Nephron (organoid): ENCODE measurements around the gene MLXIP.
"Not testable (repeated sequence)": the region's sequence is repeated elsewhere in the genome, so short reads cannot be mapped to it uniquely, and the experiment has no call there.

Experiments used
- H3K27ac Mint-ChIP-seq, 3 experiments: 2 replicates each; pipeline ENCODE4 v1.8.0; 2020; ENCODE audit warnings: mixed read lengths in 3 of 3, mild to moderate bottlenecking in 2 of 3, moderate library complexity in 1 of 3
- H3K27me3 Mint-ChIP-seq: 2 replicates; pipeline ENCODE4 v1.8.0; 2021; ENCODE audit warnings: low read depth, mild to moderate bottlenecking, moderate library complexity, mixed read lengths
- H3K36me3 Mint-ChIP-seq: 2 replicates; pipeline ENCODE4 v1.8.0; 2020; ENCODE audit warnings: low read depth, mixed read lengths
- H3K4me1 Mint-ChIP-seq: 2 replicates; pipeline ENCODE4 v1.8.0; 2020; ENCODE audit warnings: mixed read lengths
- H3K4me3 Mint-ChIP-seq, 3 experiments: 2 replicates each; pipeline ENCODE4 v1.8.0; 2020; ENCODE audit warnings: mild to moderate bottlenecking in 3 of 3, mixed read lengths in 3 of 3, moderate library complexity in 2 of 3
- H3K9me3 Mint-ChIP-seq: 2 replicates; pipeline ENCODE4 v1.8.0; 2020; ENCODE audit warnings: mixed read lengths
- CTCF ChIP-seq, 3 experiments: fragments of 200-600 bp; sonication (generic); IDR thresholded peaks; one replicate each; pipeline ENCODE4 v1.5.0; 2021; ENCODE audit warnings: antibody characterized with exemption in 3 of 3; ENCODE audit not compliant: unreplicated experiment in 3 of 3

MLXIP gene

GRCh38 chr12:122031342-122032216 lies 47.0 kb upstream of the MLXIP start:
- peak overlapping the region; percentile 12 to 56 (median 16) for H3K27ac Mint-ChIP-seq

GRCh38 chr12:122032580-122032979 lies 46.0 kb upstream of the MLXIP start:
- H3K9me3 Mint-ChIP-seq: no peaks in the 10 kb centered on the region
- peak overlapping the region in 2 of 3 experiments; percentile 3 to 12 for H3K27ac Mint-ChIP-seq
- H3K4me3 Mint-ChIP-seq: no peak overlapping the region
- H3K27me3 Mint-ChIP-seq: no peaks in the 10 kb centered on the region
- H3K4me1 Mint-ChIP-seq: peaks cover 15% of the 10 kb centered on the region
- TF ChIP-seq CTCF (IDR thresholded peaks at IDR 0.05; ENCODE audit: unreplicated experiment in 3 of 3): no peak
- H3K36me3 Mint-ChIP-seq: peaks cover 29% of the 10 kb centered on the region

More at GRCh38 chr12:122031342-122032216, 47.0 kb upstream of the MLXIP start:
- no peaks in the 10 kb centered on the region for H3K9me3 Mint-ChIP-seq
- no peaks in the 10 kb centered on the region for H3K27me3 Mint-ChIP-seq
- peaks cover 24% of the 10 kb centered on the region for H3K36me3 Mint-ChIP-seq
- H3K4me3 Mint-ChIP-seq: no peak overlapping the region
- TF ChIP-seq CTCF (IDR thresholded peaks at IDR 0.05; ENCODE audit: unreplicated experiment in 3 of 3): peak; percentile 51 to 64 (median 58)
- H3K4me1 Mint-ChIP-seq: peaks cover 21% of the 10 kb centered on the region

GRCh38 chr12:122035292-122035691 lies 43.3 kb upstream of the MLXIP start:
- peaks cover 34% of the 10 kb centered on the region for H3K36me3 Mint-ChIP-seq
- TF ChIP-seq CTCF (IDR thresholded peaks at IDR 0.05; ENCODE audit: unreplicated experiment in 3 of 3): no peak
- H3K4me1 Mint-ChIP-seq: peaks cover 6% of the 10 kb centered on the region
- no peaks in the 10 kb centered on the region for H3K27me3 Mint-ChIP-seq
- no peaks in the 10 kb centered on the region for H3K9me3 Mint-ChIP-seq
- H3K27ac Mint-ChIP-seq: peak overlapping the region in 1 of 3 experiments; percentile 17
- H3K4me3 Mint-ChIP-seq: no peak overlapping the region

- Mint-ChIP-seq H3K27me3 (no peaks in the 10 kb centered on the region), H3K36me3 (peaks cover 40% of the 10 kb centered on the region), H3K4me3 (no peak overlapping the region), H3K9me3 (no peaks in the 10 kb centered on the region), H3K27ac (no peak overlapping the region), H3K4me1 (peaks cover 10% of the 10 kb centered on the region)
- no peak for TF ChIP-seq CTCF (IDR thresholded peaks at IDR 0.05; ENCODE audit: unreplicated experiment in 3 of 3)
Observed at GRCh38 chr12:122036153-122036552, 42.4 kb upstream of the MLXIP start.

- Mint-ChIP-seq H3K27ac (peak overlapping the region; percentile 95 to 99 (median 96)), H3K9me3 (no peaks in the 10 kb centered on the region), H3K4me3 (peak overlapping the region in 2 of 3 experiments; percentile 38 to 49), H3K4me1 (peaks cover 12% of the 10 kb centered on the region), H3K27me3 (no peaks in the 10 kb centered on the region), H3K36me3 (peaks cover 51% of the 10 kb centered on the region)
- no peak for TF ChIP-seq CTCF (IDR thresholded peaks at IDR 0.05; ENCODE audit: unreplicated experiment in 3 of 3)
Observed at GRCh38 chr12:122040579-122041386, 37.8 kb upstream of the MLXIP start.

- H3K4me3 Mint-ChIP-seq, H3K27me3 Mint-ChIP-seq, H3K9me3 Mint-ChIP-seq: not testable (repeated sequence)
- Mint-ChIP-seq H3K27ac (peak overlapping the region in 2 of 3 experiments; percentile 96 to 99), H3K36me3 (peaks cover 51% of the 10 kb centered on the region), H3K4me1 (peaks cover 12% of the 10 kb centered on the region)
Observed at GRCh38 chr12:122041458-122041857, 37.1 kb upstream of the MLXIP start.
